PC-9 (cell line): ENCODE results near the gene PLEKHA7.

Source experiments
- CTCF ChIP-seq: fragments of 200-600 bp; sonication (generic); conservative IDR thresholded peaks from 2 replicates; pipeline ENCODE4 v1.6.1; 2017; ENCODE audit warnings: mixed run types, antibody characterized with exemption, mild to moderate bottlenecking, moderate library complexity
- EZH2 ChIP-seq: fragments of 200-600 bp; sonication (generic); IDR thresholded peaks from 2 replicates; pipeline ENCODE4 v1.8.0; 2017; ENCODE audit warnings: antibody characterized with exemption, low read depth

- TF ChIP-seq CTCF = no peak
- no peak for TF ChIP-seq EZH2
Observed at GRCh38 chr11:16818284-16818683, 195.9 kb downstream of the PLEKHA7 start.
